Vagina (tissue), 2 donors: ENCODE measurements around the gene SHISA4. TPM values are rescaled to one million over a fixed set of nuclear protein-coding genes. Genes with fewer than 3 reads are reported as not detected.

ENCODE experiments used
- DNase-seq, 2 donors: peaks; one replicate each; pipeline ENCODE4 v3.0.0-alpha.2; 2017; ENCODE audit errors: extremely low spot score in 2 of 2
- H3K27ac ChIP-seq: fragments of 200-600 bp; sonication (generic); one replicate; pipeline ENCODE4 v1.5.1; 2019
- H3K27me3 ChIP-seq: fragments of 200-600 bp; sonication (generic); one replicate; pipeline ENCODE4 v1.5.1; 2019
- H3K36me3 ChIP-seq, 2 donors: fragments of 200-600 bp; sonication (generic); one replicate each; pipeline ENCODE4 v1.5.1; 2017 to 2019
- H3K4me1 ChIP-seq: fragments of 200-600 bp; sonication (generic); one replicate; pipeline ENCODE4 v1.5.1; 2019
- H3K4me3 ChIP-seq, 2 donors: fragments of 200-600 bp; sonication (generic); 1 replicate in 1 of 2; 2 replicates in 1 of 2; pipeline ENCODE4 v1.5.1; 2016 to 2019
- H3K9me3 ChIP-seq: fragments of 200-600 bp; sonication (generic); one replicate; pipeline ENCODE4 v1.5.1; 2019
- CTCF ChIP-seq, 3 experiments: fragments of 450-650 bp in 2 of 3; fragments of 200-600 bp in 1 of 3; sonication (generic) in 1 of 3; IDR thresholded peaks; one replicate each; pipeline ENCODE4 v1.5.1; 2017 to 2019; ENCODE audit warnings: antibody characterized with exemption in 3 of 3, mild to moderate bottlenecking in 2 of 3, moderate library complexity in 2 of 3
- POLR2A ChIP-seq, 2 donors: fragments of 450-650 bp; IDR thresholded peaks; one replicate each; pipeline ENCODE4 v1.6.1; 2017; ENCODE audit warnings: antibody characterized with exemption in 2 of 2, mild to moderate bottlenecking in 2 of 2, moderate library complexity in 2 of 2
- POLR2AphosphoS5 ChIP-seq, 2 donors: sonication (generic); formaldehyde crosslinking; IDR thresholded peaks; one replicate each; pipeline ENCODE4 v1.9.0; 2017; ENCODE audit warnings: antibody characterized with exemption in 2 of 2, mild to moderate bottlenecking in 2 of 2, low read depth in 1 of 2; ENCODE audit not compliant: insufficient read depth in 1 of 2
- intact Hi-C: fragments of 100-400 bp; cut with DNase I; formaldehyde crosslinking; loops from one replicate; pipeline ENCODE4 v1.15.1; 2023
- microRNA-seq: library from miRNA; unstranded; fragments of <30 nt; microRNA quantifications from one replicate; pipeline ENCODE4, GENCODE V29; 2017; ENCODE audit warnings: borderline number of aligned reads, borderline replicate concordance
- small RNA-seq: library from RNA; depleted of rRNA; stranded (forward); fragments of <200 nt; gene quantifications from one replicate; pipeline ENCODE3, GENCODE V24; 2016
- total RNA-seq: library from RNA; depleted of rRNA; stranded (reverse); fragments of >200 nt; gene quantifications from one replicate; pipeline ENCODE4 v1.2.3, GENCODE V29; 2016

The SHISA4 gene
- total RNA-seq, 1 donor from 2014 or later, result 16.2 TPM

- no peaks in the 10 kb centered on the region for H3K27me3 ChIP-seq
- H3K9me3 ChIP-seq, result no peaks in the 10 kb centered on the region
- peak overlapping the region; percentile 46 to 65 for H3K4me3 ChIP-seq
- H3K27ac ChIP-seq, result peak overlapping the region; percentile 88
- TF ChIP-seq POLR2A (IDR thresholded peaks at IDR 0.05), result no peak
- no peak for TF ChIP-seq CTCF (IDR thresholded peaks at IDR 0.05)
- TF ChIP-seq POLR2AphosphoS5 (IDR thresholded peaks at IDR 0.05; ENCODE audit: insufficient read depth in 1 of 2, low read depth in 1 of 2), result peak in 1 of 2 donors; percentile 49
- no peak for DNase-seq
- intact Hi-C loops, result no loop called here
- peaks cover 37% of the 10 kb centered on the region for H3K4me1 ChIP-seq
- H3K36me3 ChIP-seq, result no peaks in the 10 kb centered on the region
Observed at GRCh38 chr1:201941420-201942128, 52.9 kb downstream of the SHISA4 start.

- TF ChIP-seq CTCF (IDR thresholded peaks at IDR 0.05), result no peak
- Histone ChIP-seq H3K36me3 (no peaks in the 10 kb centered on the region), H3K4me1 (peaks cover 40% of the 10 kb centered on the region), H3K27me3 (no peaks in the 10 kb centered on the region), H3K9me3 (no peaks in the 10 kb centered on the region), H3K4me3 (peak overlapping the region; percentile 46 to 65), H3K27ac (peak overlapping the region; percentile 88)
- intact Hi-C loops, result no loop called here
- DNase-seq, result no peak
Observed at GRCh38 chr1:201942129-201942495, 53.4 kb downstream of the SHISA4 start.

Small RNAs within 50 kb of the gene (microRNA-seq; reads per million reads assigned to microRNA genes)
- gene MIR6739, result not detected

Small RNAs within 50 kb of the gene (small RNA-seq; reads per million reads assigned to genes)
- not detected for gene MIR6739

Other genes with a start within 250 kb of the SHISA4 start
- 12.8 TPM for gene IPO9, start 59.7 kb upstream of the SHISA4 start, total RNA-seq
- 107 TPM for gene LMOD1, start 57.6 kb downstream of the SHISA4 start, total RNA-seq
- 18.9 TPM for gene TIMM17A, start 66.6 kb downstream of the SHISA4 start, total RNA-seq
- 97.7 TPM for gene RNPEP, start 93.8 kb downstream of the SHISA4 start, total RNA-seq
- gene ELF3, start 121.7 kb downstream of the SHISA4 start, total RNA-seq, result 287 TPM
- gene GPR37L1, start 234.0 kb downstream of the SHISA4 start, total RNA-seq, result 0.25 TPM